ENCODE data around the gene USHBP1. TPM values are rescaled to one million over a fixed set of nuclear protein-coding genes. Genes with fewer than 3 reads are reported as not detected.

Gene USHBP1
- total and polyA plus RNA-seq, 2 of the 13 experiments (the other 11 are each of a cell fraction or from before 2014, with no cell fraction given), result 0.15 to 1.5 TPM

GRCh38 chr19:17215127-17215971 lies 49.2 kb downstream of the USHBP1 start, which contains the start of gene USE1 (continued):
- TF ChIP-seq, protein P1, sequence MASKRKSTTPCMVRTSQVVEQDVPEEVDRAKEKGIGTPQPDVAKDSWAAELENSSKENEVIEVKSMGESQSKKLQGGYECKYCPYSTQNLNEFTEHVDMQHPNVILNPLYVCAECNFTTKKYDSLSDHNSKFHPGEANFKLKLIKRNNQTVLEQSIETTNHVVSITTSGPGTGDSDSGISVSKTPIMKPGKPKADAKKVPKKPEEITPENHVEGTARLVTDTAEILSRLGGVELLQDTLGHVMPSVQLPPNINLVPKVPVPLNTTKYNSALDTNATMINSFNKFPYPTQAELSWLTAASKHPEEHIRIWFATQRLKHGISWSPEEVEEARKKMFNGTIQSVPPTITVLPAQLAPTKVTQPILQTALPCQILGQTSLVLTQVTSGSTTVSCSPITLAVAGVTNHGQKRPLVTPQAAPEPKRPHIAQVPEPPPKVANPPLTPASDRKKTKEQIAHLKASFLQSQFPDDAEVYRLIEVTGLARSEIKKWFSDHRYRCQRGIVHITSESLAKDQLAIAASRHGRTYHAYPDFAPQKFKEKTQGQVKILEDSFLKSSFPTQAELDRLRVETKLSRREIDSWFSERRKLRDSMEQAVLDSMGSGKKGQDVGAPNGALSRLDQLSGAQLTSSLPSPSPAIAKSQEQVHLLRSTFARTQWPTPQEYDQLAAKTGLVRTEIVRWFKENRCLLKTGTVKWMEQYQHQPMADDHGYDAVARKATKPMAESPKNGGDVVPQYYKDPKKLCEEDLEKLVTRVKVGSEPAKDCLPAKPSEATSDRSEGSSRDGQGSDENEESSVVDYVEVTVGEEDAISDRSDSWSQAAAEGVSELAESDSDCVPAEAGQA (IDR thresholded peaks at IDR 0.05; ENCODE audit: low read depth), result peak; percentile 97
- TF ChIP-seq, protein P1 (CRISPR knock-in tag; IDR thresholded peaks at IDR 0.05; ENCODE audit: borderline replicate concordance), result no peak
- TF ChIP-seq NR2F6 (IDR thresholded peaks at IDR 0.05) (peak; percentile 31; the same call in 1 of the 2 replicates), NR2F6 (CRISPR knock-in tag; IDR thresholded peaks at IDR 0.05) (peak; percentile 44; the same call in 1 of the 2 replicates), NONO (IDR thresholded peaks at IDR 0.05) (no peak), NONO (CRISPR knock-in tag; conservative IDR thresholded peaks at IDR 0.05) (peak; percentile 80), HES4 (CRISPR knock-in tag; IDR thresholded peaks at IDR 0.05; ENCODE audit: borderline replicate concordance) (no peak), ZBTB46 (CRISPR knock-in tag; IDR thresholded peaks at IDR 0.05; ENCODE audit: borderline replicate concordance) (no peak), CBX2 (IDR thresholded peaks at IDR 0.05; ENCODE audit: low read depth, low read length) (no peak), CBX2 (CRISPR knock-in tag; IDR thresholded peaks at IDR 0.05; ENCODE audit: low read depth) (no peak), ZNF782 (CRISPR knock-in tag; IDR thresholded peaks at IDR 0.05; ENCODE audit: borderline replicate concordance) (no peak), MZF1 (CRISPR knock-in tag; IDR thresholded peaks at IDR 0.05; ENCODE audit: borderline replicate concordance) (no peak), ZNF563 (CRISPR knock-in tag; IDR thresholded peaks at IDR 0.05) (peak; percentile 74), CHD4 (IDR thresholded peaks at IDR 0.05; ENCODE audit: borderline replicate concordance, low read length) (no peak), BRD4 (CRISPR knock-in tag; IDR thresholded peaks at IDR 0.05) (peak; percentile 78), JARID2 (CRISPR knock-in tag; IDR thresholded peaks at IDR 0.05; ENCODE audit: insufficient replicate concordance) (peak; percentile 75), MAFG (CRISPR knock-in tag; IDR thresholded peaks at IDR 0.05) (no peak), ZNF446 (CRISPR knock-in tag; IDR thresholded peaks at IDR 0.05) (peak; percentile 80; the same call in 1 of the 2 replicates), RFX5 (IDR thresholded peaks at IDR 0.05; ENCODE audit: low read depth, low read length) (no peak), CREM (IDR thresholded peaks at IDR 0.05) (peak; percentile 88), CREM (CRISPR knock-in tag; IDR thresholded peaks at IDR 0.05) (no peak), CEBPG (CRISPR knock-in tag; IDR thresholded peaks at IDR 0.05) (no peak; the same call in 1 of the 2 replicates), ATF2 (CRISPR knock-in tag; IDR thresholded peaks at IDR 0.05) (no peak)

All from HepG2 (cell line).